NCI-H1092 treated with DMSO at 0.1 percent for 48 hours (cell line): Measurements from ENCODE around the gene LHX5.

Source experiments
- DNase-seq: peaks from one replicate; lab custom pipeline; 2025; lab: John Stamatoyannopoulos, UW

Gene LHX5

DNA sequence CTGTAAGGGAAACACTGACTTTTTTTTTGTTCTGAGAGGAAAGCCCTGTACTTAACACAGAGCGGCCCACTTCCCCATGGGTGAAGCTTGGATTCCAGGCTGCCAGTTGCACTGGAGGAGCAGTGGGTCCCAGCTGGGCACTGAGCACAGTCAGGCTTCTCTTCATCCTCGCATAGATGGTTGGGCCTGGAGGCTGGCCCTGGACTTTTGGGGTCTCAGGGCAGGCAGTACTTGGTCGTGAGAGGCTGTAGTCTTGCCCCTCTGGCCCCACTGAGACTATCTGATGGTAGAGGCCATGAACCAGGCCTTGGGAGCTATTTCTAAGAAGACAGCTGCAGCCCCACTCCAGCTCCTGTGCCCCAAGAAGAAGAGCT is 6.2 kb upstream of the LHX5 start:
- no peak for DNase-seq

DNA sequence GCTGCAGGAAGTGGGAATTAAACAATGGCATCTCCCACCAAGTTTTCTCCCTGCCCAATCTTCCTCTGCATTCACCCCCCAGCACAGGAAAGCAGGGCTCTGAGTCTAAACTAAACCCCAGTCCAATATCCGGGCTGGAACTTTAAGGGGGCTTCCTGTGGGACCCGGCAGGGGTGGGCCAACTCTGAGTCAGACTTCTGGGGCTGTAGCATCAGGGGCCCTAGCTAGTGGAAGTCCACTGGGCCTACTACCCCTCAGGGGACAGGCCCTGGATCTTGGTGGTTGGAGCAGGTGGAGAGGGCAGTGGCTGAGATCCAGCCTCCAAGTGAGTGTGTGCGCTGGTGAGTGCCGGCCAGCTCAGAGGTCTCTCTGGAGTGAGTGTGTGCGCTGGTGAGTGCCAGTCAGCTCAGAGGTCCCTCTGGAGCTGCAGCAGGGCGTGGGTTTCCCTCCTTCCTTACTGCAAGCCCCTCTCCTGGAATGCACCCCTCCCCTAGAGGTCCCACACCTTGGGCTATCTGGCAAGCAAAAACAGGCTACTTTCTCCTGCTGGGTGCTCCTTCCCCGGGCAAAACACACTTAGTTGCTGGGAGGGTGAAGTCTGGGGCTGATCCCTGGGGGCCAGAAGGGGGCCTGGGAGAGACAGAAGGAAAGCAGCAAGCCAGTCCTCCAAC is 5.6 kb upstream of the LHX5 start:
- no peak for DNase-seq

DNA sequence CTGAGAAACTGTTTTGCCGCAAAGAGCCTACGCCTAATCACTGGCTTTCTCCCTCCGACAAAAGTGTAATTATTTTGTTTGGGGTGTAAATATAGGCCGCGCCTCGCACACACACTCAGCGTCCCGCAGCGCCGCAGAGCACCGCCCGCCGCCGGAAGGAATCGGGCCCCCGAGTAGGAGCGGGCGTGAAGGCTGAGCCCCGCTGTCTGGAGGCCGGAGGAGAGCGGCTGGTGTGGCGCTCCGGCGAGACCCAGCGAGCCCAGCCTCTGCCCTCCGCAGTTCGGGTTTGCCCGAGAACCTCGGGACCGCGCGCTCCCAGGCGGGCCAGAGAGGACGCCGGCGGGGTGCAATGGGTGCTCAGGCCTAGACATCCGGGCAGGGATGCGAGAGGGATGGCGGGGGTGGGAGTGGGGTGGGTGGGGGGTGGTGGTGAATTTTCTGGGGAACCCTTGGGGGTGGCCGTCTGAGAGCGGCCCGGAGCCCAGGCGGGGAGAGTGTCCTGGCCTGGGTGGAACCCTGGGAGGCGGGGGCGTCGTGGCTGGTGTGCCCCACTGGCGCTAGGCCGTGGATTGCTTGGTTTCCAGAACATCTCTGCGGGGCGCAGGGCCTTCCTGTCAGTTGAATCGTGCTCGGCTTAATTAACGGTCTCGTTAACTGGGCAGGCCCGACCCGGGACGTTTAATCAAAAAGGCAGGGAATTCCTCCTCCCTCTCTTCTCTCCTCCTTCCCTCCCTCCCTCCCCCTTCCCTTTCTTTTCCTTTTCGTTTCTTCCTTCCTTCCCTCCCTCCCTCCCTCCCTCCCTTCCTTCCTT is 4.7 kb upstream of the LHX5 start:
- no peak for DNase-seq

DNA sequence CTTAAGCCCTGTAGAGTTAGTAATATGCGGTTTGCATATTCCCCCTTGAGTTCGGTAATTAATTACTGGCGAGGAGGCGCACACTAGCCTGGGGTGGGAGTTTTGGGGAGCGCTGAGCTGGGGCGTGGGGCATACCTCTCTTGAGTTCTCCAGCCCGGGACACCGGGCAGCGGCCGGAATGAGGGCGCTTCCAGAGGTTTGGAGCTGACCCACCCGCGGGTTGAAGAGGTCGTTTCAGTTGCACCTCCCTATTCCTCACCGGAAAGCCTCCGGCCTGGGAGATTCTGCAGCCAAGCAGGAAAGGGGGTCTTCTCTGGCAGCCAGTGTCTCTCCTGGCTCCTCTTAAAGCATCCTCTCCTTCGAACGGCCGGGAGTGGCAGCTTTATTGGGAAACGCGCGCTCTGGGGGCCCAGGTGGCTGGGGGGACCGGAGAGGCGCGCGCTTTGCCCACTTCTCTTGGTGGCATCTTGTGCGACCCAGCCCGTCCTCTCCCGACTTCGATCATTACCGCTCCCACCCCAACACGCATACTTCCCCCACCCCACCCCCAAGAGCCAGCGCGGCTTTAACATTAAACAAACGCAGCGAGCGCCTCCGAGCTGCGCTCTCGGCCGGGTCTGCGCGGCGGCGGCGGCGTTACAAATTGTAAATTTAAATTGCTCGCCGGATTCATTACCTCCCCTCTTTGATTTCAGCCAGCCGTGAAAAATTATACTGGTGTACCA is 3.9 kb upstream of the LHX5 start:
- DNase-seq: no peak

DNA sequence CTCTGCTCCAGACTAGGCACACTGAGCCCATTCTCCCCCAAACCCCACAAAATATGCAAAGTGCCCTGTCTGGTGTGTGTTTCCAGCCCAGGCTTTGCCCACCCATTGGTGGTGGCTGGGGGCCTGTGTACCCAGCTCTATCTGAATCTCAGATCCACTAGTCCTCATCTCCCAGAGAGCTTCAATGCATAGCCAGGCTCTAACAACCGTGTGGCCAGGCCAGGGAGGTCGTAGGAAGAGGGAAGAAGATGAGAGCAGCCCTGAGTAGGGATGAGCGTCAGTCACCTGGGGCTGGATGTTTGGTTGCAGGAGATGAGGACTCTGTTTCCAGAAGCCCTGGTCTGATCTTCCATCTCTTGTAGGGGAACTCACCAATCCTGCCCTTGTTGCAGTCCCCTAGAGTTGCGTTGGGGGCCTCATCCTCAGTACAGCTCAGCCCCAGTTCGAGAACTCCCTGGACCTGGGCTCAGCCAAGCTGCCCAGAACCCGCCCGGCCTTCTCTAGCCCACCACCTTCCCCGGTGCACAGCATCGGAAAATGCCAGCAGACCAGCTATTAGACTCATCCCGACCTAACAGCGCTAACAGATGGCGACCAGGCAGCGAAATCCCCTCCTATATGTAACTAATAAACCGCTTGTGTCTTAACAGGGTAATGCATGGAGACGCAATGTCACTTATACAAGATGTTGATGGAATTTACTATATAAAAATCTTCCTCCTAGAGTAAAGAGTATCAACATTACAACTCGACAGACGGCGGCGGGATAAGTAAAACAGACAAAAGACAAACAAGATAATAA is 3.2 kb upstream of the LHX5 start:
- no peak for DNase-seq

DNA sequence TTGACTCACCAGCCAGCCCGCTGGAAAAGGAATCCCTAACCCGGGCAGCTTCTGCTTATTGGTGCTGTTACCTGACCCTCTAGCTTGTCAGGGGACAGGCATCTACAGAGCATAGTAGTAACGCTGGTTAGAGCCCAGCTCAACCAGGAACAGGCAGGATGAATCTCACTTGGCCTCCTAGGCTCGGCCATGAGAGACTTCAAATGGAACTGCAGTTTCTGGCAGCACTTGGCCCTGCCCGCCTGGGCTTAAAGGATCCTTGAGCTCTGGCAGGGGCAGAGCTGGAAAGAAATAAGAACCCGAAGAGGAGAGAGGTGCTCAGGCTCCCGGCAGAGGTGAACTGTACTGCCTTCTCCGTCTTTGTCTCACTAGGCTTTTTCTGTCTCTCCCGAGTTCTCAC is 2.3 kb upstream of the LHX5 start:
- DNase-seq: no peak

DNA sequence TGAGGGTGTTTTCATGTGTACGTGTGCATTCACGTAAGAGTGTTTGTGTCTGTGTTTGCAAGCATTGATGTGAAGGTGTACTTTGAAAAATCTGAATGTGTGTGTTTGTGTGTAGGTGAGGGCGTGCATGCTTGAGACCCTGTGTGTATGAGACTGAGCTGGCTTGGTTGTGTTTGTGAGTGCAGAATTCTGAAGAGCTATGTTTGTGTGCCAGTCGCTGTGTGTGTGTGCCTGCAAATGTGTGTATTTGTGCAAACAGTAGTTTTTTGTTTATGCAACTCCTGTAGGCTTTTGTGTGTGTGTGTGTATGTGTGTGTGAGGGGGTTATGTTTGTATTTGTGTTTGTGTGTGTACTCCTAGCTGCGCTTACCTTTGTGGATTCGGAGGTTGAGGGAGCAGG is 1.7 kb upstream of the LHX5 start:
- no peak for DNase-seq

DNA sequence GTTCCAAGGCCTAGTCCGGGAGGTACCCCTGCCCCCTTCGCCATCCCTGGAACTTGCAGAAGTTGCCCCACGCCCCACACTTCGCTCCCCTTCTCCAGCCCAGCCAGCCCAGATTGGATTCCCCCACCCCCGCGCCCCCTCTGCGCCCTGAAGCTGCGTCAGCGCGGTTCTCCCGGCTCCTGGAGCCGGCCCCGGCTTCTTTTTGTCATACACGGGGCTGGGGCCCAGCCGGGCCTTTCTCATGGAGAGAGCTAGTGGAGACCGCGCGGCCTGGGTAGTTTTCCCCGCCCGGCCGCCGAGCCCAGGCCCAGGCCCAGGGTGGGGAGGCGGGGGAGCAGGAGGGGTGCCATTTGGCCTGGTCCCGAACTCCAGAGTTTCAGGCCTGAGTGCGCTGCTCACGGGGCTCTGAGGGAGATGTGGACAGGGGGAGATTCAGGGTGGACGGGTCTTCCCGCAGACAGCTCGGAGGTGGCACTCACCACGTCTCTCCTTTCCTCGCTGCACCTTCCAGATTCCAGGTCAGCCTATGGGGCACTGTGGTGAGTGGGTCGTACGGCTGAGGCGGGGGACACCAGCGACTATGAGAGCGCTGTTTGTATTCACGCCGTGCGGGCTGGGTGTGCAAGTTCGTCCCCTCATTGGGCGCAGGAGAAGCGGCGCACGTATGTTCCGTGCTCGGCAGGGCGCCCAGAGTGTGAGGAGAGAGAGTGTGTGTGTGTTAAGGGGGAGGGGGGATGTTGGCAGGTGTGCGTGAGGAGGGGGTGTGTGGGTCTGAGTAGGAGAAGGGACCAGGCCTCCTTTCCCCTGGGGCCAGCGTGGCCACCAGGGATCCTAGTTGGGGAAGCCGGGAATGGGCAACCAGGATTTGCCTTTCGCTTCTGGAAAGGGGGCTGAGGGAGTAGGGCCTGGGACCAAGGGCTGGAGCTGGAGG is 785 bp upstream of the LHX5 start:
- DNase-seq: no peak

DNA sequence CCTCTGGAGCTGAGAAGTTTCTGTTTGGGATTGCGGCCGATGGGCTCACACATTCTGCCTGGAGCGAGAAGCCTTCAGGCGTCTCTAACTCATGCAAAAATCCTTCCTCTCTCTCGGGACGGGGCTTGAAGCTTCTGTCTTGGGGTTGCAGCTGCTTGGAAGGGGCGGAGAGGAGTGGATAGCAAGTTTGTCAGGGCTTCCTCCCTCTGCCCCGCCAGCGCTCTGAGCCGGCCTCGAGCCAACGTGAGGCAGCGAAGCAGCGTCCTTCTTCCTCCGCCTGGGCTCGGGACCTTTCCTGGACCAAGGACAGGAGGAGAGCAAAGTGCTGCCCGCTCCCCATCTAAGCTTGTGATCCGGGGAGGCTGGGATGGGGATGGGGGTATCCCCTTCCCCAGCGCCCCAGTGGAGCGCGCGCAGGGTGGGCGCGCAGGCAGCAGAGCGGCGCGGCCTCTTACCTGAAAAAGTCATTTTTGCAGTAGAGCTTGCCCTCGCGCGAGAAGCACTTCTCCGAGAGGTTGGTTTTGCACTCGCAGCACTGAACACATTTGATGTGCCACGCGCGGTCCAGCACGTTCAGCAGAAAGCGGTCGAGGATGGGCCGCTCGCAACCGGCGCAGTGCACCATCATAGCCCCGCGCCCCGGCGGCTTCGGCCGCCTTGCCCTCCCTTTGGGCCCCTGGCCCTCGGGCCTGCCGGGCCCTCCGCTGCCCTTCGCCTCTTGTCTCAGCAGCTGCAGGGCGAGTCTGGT is 626 bp downstream of the LHX5 start:
- DNase-seq: no peak

DNA sequence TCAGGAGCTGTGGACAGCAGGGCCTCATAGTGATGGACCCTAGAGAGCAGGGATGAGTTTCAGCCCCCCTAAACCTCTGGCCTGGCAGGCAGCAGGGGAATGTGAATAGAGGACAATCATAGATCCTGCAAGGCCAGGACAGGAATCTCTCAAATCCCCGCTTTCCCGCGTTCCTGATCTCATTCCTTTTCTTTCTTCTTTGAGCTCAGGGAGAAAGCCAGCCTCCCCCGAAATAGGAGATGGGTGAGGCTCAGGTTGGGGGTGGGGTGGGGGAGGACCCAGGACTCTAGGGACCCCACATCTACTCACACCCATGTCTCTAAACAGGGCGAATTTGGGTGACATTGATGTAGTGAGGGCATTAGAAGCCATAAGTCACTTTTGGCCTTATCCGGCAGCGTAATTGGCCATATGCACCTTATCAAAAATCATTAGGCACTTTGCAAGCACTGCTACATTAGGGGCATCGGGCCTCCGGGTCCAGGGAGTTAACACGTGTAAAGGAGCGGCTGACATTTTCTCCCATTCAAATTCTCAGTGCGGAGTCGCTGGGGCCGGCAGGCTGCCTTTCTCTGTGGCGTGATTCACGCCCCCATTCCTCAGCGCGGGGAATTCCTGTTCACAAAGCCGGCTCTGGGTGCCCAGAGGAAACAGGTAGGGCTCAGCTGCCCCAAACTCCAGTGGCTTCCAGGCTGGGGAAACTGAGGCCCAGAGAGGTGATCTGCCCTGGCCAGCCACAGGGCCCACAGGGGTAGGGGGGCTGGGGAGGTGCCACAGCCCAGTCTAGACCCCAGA is 1.5 kb downstream of the LHX5 start:
- no peak for DNase-seq

DNA sequence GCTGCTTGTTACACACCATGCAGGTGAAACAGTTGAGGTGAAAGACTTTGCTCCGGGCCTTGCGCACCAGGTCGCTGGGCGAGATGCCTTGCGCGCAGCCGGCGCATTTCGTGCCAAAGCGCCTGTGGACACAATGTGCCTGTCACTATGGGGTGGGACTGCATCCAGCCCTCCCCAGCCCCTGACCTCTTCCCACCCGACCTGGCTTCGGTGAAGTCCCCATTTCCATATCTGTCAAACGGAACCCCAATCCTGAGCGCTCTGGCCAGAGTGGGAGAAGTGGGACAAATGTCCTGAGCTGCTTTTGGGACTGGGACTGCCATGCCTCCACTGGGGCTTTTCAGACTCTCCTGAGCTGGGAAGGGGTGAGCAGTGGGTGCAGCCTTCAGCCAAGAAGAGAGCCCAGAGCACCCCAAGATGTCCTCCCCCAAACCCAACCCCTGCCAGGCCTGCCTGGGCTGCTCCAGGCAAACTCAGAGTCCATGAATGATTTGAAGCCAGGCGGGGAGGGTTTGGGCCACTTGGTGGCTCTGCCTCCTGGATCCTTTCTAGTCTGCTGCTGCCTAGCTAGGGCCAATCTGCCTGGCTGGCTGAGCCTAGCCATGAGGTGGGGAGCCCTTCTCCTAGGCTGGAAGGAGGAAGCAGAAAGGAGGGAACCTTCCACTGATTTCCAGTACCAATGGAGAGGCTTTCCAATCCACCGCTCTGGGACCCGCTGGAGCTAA is 2.3 kb downstream of the LHX5 start:
- DNase-seq: no peak

DNA sequence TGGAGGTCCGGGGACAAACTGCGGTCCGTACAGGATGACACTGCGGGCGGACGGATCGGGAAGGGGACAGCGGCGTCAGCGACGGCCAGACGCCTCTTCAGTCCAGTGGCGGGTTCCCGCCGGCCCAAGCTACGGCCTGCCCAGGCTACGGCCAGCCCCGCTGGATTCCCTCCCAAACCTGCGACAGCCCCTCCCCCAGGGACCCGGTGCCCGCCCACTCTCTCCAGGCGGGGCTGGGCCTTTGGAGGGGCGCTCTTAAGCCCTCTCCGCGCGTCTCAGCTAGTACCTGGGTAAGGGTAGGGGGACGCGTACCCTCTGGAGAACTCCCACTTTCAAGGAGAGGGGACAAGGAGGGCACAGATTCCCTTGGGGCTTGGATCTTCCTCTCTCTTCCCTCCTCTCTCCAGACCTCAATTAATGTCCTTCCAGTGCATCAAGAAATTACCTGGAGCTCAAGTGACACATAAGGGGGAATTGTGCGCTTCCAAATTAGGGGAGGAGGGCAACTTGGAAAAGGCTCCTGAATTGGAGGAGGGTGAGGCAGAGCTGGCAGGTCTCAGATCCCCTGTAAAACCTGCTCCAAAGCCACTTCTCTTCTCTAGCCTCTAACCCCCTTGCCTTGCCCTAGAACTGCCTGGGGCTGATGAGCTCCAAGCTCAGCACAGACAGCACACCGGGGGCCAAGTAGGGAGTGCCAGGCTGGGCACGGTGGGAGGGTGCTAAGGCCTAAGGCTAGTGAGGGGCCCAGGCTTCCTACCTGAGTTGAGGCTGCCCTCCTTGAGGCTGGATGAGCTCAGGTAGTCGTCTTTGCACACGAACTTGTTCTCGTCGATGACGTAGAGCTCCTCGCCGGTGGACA is 3.1 kb downstream of the LHX5 start:
- no peak for DNase-seq

DNA sequence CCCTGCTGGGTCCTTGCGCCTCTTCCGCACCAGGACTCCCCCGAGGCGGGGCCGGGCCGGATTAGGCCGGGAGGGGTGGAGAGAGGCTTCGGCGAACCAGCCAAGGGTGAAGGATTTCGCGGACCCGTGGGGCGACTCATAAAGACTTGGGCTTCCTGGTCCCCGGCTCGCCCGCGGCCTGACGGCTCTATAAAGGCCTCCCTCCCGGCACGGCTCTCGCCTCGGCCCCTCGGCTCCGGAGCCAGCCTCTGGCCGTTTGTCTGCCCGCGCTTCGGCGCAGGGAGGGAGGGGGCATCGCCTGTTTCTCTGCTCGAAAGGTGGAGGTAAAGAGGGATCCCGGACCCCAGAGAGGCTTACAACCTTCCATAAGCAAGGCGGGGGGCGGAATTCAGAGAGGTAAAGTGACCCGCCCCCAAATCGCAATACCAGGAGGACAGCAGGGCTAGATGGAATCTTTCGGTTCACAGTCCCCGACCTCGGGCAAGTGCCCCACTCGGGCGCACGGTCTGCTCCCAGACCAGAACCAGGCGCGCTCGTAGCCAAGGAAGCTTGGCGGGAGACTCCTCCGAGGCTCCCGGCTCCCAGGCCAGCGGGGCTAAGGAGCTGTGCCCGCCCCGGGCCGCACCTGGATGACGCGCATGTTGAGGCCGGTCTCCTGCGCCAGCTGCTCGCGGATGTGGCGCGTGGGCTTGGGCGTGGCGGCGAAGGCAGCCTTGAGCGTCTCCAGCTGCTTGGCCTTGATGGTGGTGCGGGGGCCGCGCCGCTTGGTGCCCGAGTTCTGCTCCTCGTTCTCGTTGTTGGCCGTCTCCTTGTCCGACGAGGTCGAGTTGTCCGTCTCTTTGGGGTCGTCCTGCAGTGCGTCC is 3.9 kb downstream of the LHX5 start:
- DNase-seq: no peak

DNA sequence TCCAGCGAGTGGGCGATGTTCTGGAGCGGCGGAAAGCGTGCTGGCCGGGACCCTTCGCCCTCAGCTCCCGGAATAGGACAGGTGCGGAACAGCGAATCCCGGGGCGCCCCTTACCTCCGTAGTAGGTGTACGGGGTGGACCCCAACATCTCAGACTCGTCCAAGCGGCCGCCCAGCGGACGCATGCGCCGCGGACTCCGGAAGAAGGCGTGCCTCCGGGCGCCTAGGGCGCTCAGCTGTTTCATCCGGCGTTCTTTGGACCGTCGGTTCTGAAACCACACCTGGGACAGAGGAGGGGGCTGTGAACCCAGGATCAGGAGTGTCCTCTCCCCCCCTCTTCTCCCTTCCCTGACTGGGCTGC is 4.5 kb downstream of the LHX5 start:
- DNase-seq: no peak

DNA sequence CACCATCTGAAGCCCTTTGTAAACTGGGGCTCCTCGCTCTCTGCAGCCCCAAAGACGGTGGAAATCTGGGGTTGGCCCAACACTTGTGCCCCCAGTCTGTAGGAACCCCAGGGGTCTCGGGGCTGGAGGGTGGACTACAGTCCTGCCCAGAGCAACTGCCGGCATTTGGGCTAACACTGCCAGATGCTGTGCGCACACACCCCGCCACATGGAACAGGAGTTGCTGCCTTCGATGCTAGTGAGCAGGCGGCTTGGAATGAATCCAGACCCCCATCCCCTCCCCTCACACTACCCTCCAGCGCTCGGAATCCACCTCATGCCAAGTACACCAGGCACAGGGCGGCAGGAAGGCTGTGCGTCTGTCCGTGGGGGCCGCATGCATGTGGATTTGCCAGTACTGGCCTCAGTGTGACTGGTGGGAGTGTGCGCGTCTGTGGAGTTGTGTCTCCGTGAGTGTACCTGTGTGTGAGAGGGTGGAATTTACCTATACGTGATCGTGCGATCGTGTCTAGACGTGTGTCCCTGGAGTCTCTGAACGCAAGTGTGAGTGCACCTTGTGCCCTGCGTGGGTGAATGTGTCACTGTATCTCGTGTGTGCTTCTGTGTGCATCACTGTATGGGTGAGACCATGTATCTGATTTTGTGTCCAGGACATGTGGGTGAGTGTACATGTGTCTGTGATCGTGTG is 5.1 kb downstream of the LHX5 start:
- DNase-seq: no peak

DNA sequence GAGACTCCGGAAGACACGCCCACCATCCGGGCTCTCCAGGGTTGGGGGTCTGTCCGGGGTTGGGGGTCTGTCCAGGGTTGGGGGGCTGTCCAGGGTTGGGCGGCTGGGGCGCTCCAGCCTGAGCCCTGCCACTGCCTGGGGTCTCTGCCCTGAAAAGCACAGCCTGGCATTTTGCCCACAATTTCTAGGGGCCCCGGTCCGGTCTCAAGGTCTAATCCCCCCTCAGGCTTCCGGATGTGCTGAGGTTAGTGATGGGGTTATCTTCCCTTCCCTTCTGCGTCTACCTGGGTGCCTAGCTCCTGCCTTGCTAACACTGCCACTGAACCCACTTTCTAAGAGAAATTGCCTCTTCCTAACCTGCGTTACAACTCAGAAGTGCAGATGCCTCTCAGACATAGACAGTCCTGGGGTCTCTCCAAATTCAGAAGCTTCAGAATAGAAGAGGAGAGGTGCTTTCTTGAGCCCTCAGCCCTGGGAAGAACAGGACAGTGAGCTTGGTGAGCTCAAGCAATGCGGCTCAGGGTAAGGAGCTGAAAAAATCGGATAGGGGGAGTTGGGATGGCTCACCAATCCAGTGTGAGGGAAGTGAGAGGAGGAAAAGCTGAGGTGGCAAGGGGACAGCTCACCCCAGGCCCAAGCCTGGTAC is 5.7 kb downstream of the LHX5 start:
- no peak for DNase-seq
